HepG2 (cell line): ENCODE data around the gene DNMT3L. TPM values are rescaled to one million over a fixed set of nuclear protein-coding genes. Genes with fewer than 3 reads are reported as not detected.

ENCODE experiments used
- BORCS8-MEF2B ChIP-seq: sonication (generic); formaldehyde crosslinking; IDR thresholded peaks from 2 replicates; pipeline ENCODE4 v1.8.0; 2022; ENCODE audit warnings: mild to moderate bottlenecking, missing genetic modification reagents
- HNRNPL ChIP-seq: fragments of 200-400 bp; formaldehyde crosslinking; IDR thresholded peaks from 2 replicates; pipeline ENCODE4 v1.6.1; 2017; ENCODE audit warnings: mild to moderate bottlenecking, low read depth, low read length
- MTA1 ChIP-seq: sonication (generic); formaldehyde crosslinking; IDR thresholded peaks from 2 replicates; pipeline ENCODE4 v1.4.0; 2020; ENCODE audit warnings: missing genetic modification reagents, mild to moderate bottlenecking, borderline replicate concordance
- PAF1 ChIP-seq: IDR thresholded peaks from 2 replicates; pipeline ENCODE4 v1.6.1; 2016; ENCODE audit warnings: missing genetic modification reagents, missing compliant biosample characterization
- PITX1 ChIP-seq: sonication (generic); formaldehyde crosslinking; IDR thresholded peaks from 2 replicates; pipeline ENCODE4 v1.5.1; 2020; ENCODE audit warnings: mild to moderate bottlenecking, missing genetic modification reagents
- STAT5B ChIP-seq: sonication (generic); formaldehyde crosslinking; IDR thresholded peaks from 2 replicates; pipeline ENCODE4 v1.4.0; 2020; ENCODE audit warnings: missing genetic modification reagents
- TFAP4 ChIP-seq: sonication (generic); IDR thresholded peaks from 2 replicates; pipeline ENCODE4 v1.6.1; 2016; ENCODE audit warnings: low read depth, borderline replicate concordance
- THAP9 ChIP-seq: sonication (generic); formaldehyde crosslinking; IDR thresholded peaks from 2 replicates; pipeline ENCODE4; 2020; ENCODE audit warnings: missing genetic modification reagents, mild to moderate bottlenecking, borderline replicate concordance
- ZNF549 ChIP-seq: sonication (generic); formaldehyde crosslinking; IDR thresholded peaks from 2 replicates; pipeline ENCODE4 v1.5.0; 2020; ENCODE audit warnings: missing genetic modification reagents
- polyA plus RNA-seq, 8 experiments: library from polyadenylated mRNA; depleted of rRNA in 3 of 8; stranded (reverse) in 7 of 8; unstranded in 1 of 8; fragments of >200 nt; fragmentation: Illumina TruSeq in 4 of 8; extraction: Trizol in 4 of 8; gene quantifications; 2 replicates each; pipeline versions ENCODE4 v1.2.1 to v1.2.3, GENCODE V29; 2011 to 2016; ENCODE audit warnings: low read depth in 4 of 8, missing spikeins in 1 of 8, mixed read lengths in 1 of 8; ENCODE audit not compliant: insufficient read depth in 1 of 8
- total RNA-seq, 5 experiments: library from RNA; depleted of rRNA; stranded (reverse); fragments of >200 nt; fragmentation: Illumina TruSeq; extraction: Trizol; gene quantifications; 2 replicates each; pipeline ENCODE4 v1.2.3, GENCODE V29; 2016; ENCODE audit warnings: low read depth in 1 of 5
- TF ChIP-seq, protein P1 (sequence below): sonication (generic); formaldehyde crosslinking; IDR thresholded peaks from 2 replicates; pipeline ENCODE4 v1.9.0; 2021; ENCODE audit warnings: mild to moderate bottlenecking, missing genetic modification reagents
- TF ChIP-seq, protein P2 (sequence below): sonication (generic); formaldehyde crosslinking; IDR thresholded peaks from 2 replicates; pipeline ENCODE4 v1.5.0; 2020; ENCODE audit warnings: missing genetic modification reagents, mild to moderate bottlenecking, borderline replicate concordance
- TF ChIP-seq, protein P3 (sequence below), 2 experiments: sonication (generic) in 1 of 2; formaldehyde crosslinking in 1 of 2; IDR thresholded peaks; 2 replicates each; pipeline versions ENCODE4 v1.4.0 to v1.6.1; 2018 to 2020; ENCODE audit warnings: missing genetic modification reagents in 2 of 2, borderline replicate concordance in 1 of 2, low read depth in 1 of 2, mild to moderate bottlenecking in 1 of 2, missing biosample characterization in 1 of 2
- TF ChIP-seq, protein P4 (sequence below): sonication (generic); formaldehyde crosslinking; IDR thresholded peaks from 2 replicates; pipeline ENCODE4 v1.4.0; 2020; ENCODE audit warnings: missing genetic modification reagents, mild to moderate bottlenecking, borderline replicate concordance

DNMT3L gene
- total and polyA plus RNA-seq, 2 of the 13 experiments (the other 11 are each of a cell fraction or from before 2014, with no cell fraction given): 0.75 to 1.7 TPM

DNA sequence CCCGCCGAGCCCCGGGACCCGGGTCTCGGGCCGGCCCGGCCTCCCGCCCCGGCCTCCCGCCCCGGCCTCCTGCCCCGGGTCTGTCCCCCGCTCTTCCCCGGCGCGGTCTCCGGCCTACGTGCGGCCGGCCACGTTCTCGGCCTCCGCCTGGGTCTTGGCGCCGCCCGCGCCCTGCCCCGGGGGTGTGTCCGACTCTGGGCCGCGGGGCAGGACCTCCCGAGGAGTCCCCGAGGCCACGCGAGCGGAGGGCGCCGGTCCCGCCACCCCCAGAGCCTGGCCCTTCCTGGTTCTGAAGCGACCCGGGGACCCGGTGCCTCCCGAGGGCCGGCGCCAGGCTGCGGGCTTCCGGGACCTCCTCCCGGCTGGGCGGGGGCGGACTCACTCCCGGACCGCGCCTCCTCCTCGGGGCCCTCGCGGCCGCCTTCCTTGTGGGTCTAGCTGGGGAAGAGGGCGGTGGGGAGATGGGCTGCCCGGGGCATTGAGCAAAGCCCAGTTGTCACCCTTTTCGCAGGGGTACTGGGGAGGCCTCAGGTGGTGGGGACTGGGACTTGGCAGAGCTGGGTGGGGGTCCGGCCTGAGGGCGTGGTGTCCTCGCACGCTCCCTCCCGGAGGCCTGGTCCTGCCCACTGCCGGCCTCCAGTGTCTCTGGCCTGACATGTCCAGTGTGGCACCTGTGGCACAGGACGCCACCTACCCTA is 38.7 kb upstream of the DNMT3L start (continued):
- TF ChIP-seq BORCS8-MEF2B (no peak), PITX1 (CRISPR knock-in tag) (no peak), TFAP4 (no peak), STAT5B (no peak), THAP9 (CRISPR knock-in tag) (no peak), PAF1 (CRISPR knock-in tag) (no peak), HNRNPL (peak; percentile 78; the same call in 1 of the 2 replicates), MTA1 (CRISPR knock-in tag) (no peak), ZNF549 (CRISPR knock-in tag) (no peak)
- TF ChIP-seq, protein P1, sequence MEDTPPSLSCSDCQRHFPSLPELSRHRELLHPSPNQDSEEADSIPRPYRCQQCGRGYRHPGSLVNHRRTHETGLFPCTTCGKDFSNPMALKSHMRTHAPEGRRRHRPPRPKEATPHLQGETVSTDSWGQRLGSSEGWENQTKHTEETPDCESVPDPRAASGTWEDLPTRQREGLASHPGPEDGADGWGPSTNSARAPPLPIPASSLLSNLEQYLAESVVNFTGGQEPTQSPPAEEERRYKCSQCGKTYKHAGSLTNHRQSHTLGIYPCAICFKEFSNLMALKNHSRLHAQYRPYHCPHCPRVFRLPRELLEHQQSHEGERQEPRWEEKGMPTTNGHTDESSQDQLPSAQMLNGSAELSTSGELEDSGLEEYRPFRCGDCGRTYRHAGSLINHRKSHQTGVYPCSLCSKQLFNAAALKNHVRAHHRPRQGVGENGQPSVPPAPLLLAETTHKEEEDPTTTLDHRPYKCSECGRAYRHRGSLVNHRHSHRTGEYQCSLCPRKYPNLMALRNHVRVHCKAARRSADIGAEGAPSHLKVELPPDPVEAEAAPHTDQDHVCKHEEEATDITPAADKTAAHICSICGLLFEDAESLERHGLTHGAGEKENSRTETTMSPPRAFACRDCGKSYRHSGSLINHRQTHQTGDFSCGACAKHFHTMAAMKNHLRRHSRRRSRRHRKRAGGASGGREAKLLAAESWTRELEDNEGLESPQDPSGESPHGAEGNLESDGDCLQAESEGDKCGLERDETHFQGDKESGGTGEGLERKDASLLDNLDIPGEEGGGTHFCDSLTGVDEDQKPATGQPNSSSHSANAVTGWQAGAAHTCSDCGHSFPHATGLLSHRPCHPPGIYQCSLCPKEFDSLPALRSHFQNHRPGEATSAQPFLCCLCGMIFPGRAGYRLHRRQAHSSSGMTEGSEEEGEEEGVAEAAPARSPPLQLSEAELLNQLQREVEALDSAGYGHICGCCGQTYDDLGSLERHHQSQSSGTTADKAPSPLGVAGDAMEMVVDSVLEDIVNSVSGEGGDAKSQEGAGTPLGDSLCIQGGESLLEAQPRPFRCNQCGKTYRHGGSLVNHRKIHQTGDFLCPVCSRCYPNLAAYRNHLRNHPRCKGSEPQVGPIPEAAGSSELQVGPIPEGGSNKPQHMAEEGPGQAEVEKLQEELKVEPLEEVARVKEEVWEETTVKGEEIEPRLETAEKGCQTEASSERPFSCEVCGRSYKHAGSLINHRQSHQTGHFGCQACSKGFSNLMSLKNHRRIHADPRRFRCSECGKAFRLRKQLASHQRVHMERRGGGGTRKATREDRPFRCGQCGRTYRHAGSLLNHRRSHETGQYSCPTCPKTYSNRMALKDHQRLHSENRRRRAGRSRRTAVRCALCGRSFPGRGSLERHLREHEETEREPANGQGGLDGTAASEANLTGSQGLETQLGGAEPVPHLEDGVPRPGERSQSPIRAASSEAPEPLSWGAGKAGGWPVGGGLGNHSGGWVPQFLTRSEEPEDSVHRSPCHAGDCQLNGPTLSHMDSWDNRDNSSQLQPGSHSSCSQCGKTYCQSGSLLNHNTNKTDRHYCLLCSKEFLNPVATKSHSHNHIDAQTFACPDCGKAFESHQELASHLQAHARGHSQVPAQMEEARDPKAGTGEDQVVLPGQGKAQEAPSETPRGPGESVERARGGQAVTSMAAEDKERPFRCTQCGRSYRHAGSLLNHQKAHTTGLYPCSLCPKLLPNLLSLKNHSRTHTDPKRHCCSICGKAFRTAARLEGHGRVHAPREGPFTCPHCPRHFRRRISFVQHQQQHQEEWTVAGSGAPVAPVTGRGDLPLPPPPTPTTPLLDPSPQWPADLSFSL (CRISPR knock-in tag): no peak
- TF ChIP-seq, protein P2, sequence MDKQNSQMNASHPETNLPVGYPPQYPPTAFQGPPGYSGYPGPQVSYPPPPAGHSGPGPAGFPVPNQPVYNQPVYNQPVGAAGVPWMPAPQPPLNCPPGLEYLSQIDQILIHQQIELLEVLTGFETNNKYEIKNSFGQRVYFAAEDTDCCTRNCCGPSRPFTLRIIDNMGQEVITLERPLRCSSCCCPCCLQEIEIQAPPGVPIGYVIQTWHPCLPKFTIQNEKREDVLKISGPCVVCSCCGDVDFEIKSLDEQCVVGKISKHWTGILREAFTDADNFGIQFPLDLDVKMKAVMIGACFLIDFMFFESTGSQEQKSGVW (CRISPR knock-in tag): no peak
- TF ChIP-seq, protein P3, sequence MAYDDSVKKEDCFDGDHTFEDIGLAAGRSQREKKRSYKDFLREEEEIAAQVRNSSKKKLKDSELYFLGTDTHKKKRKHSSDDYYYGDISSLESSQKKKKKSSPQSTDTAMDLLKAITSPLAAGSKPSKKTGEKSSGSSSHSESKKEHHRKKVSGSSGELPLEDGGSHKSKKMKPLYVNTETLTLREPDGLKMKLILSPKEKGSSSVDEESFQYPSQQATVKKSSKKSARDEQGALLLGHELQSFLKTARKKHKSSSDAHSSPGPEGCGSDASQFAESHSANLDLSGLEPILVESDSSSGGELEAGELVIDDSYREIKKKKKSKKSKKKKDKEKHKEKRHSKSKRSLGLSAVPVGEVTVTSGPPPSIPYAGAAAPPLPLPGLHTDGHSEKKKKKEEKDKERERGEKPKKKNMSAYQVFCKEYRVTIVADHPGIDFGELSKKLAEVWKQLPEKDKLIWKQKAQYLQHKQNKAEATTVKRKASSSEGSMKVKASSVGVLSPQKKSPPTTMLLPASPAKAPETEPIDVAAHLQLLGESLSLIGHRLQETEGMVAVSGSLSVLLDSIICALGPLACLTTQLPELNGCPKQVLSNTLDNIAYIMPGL (CRISPR knock-in tag; IDR thresholded peaks at IDR 0.05; ENCODE audit: borderline replicate concordance in 1 of 2, low read depth in 1 of 2): peak in 1 of 2 experiments; percentile 24; a peak in 1 of 4 replicates
- TF ChIP-seq, protein P4, sequence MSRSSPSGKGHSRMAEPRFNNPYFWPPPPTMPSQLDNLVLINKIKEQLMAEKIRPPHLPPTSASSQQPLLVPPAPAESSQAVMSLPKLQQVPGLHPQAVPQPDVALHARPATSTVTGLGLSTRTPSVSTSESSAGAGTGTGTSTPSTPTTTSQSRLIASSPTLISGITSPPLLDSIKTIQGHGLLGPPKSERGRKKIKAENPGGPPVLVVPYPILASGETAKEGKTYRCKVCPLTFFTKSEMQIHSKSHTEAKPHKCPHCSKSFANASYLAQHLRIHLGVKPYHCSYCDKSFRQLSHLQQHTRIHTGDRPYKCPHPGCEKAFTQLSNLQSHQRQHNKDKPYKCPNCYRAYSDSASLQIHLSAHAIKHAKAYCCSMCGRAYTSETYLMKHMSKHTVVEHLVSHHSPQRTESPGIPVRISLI (CRISPR knock-in tag): no peak
